Measurements from ENCODE around the gene GBA3.

The GBA3 gene

DNA sequence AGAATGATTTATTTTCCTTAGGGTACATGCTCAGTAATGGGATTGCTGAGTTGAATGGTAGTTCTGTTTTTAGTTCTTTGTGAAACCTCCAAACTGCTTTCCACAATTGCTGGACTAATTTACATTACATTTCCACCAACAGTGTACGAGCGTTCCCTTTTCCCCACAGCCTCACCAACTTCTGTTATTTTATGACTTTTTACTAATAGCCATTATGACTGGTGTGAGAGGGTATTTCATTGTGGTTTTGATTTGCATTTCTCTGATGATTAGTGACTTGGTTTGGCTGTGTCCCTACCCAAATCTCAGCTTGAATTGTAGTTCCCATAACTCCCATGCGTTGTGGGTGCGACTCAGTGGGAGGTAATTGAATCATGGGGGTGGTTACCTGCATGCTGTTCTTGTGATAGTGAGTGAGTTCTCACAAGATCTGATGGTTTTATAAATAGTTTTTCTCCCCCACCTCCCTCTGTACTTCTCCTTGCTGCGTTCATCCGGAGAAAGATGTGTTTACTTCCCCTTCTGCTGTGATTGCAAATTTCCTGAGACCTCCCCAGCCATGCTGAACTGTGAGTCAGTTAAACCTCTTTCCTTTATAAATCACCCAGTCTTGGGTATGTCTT is 95.1 kb downstream of the GBA3 start:
- no peak for DNase-seq

DNA sequence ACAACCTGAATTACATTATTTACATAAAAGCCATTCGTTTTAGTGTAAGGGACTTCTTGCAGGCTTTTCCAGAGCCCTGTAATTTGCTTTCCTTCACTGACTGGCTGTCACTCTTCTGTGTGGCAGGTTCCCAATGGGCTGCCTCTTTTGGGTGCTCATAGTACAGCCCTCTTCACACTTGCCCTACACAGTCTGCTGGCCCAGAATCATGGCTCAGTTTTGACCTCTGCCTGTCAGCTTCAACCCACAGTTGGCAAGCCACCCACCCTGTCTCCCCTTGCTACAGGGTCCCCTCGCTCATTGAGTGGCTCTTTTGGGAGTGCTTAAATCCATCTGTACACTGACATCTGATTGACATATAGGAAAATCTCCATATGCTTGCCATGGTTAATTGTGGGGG is 97.9 kb downstream of the GBA3 start:
- no peak for DNase-seq

DNA sequence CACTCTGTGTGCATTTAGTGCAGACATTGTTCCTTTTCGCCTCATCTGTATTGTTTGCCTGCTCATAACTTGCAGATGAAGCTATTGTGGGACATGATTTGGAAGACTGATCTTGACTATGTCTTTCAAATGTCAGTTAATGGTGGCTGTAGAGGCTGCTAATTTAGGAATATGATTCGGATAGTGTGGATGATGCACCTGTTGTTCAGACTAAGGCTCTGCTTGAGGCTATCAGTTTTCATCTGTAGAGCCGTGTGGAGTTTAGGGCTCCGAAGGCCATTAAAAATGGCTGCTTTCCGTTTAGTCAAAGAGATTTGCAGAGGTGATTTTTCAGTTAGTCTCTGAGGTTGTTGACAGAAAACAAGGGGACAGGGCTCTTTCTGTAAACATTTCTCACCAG is 102.0 kb downstream of the GBA3 start:
- DNase-seq: no peak

DNA sequence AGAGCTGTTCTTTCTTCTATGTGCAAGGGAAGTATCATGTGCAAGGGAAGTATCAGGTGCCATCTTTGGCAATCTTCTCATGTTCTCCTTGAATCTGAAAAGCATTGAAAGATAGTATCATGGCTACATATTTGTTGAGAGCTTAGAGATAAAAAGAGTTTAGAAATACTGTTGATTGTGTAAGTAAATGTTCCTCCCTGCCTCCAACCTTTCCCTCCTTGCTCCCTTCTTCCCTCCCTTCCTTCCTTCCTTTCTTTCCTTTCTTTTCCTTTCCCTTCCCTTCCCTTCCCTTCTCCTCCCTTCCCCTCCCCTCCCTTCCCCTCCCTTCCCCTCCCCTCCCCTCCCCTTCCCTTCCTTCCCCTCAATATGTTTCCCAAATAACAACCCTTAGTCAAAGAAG is 108.7 kb downstream of the GBA3 start:
- DNase-seq: no peak

DNA sequence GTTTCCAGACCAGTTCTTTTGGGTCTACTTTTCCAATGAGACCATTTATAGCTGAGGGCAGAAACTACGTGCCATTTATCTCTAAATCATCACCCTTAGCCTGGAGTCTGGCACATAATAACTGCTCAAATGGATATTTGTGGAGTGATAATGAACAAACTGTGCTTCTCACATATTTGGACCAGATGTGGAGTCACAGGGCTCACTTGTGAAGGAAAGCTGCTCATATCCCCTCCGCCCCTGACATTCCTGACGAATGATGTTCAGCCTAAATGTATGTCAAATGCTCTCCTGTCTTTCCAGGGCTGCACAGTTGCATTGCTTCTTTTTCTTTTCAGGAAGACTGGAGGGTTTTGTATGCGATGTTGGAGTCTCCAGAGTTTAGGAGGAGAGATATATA is 110.1 kb downstream of the GBA3 start:
- DNase-seq: no peak

DNA sequence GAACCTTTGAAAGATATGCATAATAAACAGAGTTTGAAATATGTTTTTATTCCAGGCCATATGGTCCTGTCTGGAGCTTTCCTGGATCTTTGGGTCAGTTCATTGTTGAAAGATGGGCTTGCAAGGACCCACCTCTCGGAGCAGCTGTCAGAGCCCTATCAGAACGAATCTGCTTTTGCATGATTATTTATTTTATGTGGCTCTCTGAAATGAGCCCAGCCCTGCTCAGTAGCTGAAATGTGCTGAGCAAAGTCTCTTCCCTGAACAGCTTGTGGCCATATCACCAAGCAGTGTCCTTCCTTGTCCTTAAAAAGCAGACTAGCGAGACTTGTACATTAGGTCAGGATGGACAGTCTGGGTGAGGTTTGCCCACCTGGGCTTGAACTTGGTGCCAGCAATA is 110.8 kb downstream of the GBA3 start:
- DNase-seq: no peak

DNA sequence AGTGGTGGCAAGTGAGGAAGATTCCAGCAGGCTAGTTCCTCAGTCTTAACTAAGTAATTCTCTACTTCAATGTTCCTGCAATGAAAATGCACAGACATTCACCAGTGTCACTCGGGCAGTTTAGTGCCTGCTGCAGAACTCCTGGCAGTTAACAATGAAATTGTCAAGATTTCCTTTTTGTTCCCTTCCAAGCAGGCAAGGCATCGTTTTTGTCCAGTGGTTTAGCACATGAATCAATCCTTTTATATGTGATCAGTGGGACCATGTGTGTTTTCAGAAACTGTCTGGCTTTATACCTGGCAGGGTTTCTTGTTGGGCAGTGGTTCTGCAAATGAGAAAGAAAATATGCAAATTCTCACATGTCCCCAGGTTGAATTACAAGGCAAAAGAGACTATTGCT is 122.2 kb downstream of the GBA3 start:
- DNase-seq: no peak

DNA sequence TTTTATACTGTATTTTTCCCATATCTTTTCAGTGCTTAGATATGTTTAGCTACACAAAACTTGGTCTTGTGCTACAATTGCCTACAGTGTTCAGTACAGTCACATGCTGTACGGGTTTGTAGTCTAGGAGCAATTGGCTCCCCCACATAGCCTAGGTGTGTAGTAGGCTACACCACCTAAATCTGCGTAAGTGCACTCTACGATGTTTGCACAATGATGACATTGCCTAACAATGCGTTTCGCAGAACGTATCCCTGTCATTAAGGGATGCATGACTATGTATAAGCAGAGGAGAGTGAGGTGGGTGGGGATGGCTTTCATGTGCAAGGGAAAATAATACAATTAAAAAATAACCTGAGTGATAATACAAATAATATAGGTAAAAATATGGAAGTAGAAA is 131.4 kb downstream of the GBA3 start:
- no peak for DNase-seq

DNA sequence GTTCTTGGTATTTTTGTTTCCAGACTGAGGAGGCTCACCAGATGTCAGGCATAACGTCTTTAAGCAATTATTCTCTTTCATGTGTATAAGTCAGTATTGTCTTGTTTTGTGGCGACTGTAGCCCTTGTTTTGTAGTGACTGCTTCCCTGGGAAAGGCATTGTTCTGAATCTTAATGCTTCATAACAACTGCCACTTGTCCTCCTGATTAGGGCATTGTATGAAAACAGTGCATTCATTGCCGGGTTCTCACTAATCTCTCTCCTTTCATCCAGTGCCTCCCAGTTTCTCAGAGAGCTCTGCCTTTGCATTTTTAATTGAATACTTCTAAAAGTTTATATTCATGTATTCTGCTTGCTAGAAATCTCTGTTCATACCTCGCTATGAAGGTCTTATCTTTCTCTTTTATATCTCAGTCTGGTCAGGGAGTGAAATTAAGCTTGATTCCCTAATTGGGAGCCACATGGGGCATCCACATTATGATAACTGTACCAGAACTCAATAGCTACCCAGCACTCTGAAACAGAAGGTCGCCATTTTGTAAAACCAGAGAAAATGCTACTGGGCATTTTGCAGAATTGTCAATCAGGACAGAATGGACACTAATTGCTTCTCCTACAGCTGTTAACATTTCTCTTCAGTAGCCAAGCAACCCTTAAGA is 149.8 kb downstream of the GBA3 start:
- DNase-seq: no peak

DNA sequence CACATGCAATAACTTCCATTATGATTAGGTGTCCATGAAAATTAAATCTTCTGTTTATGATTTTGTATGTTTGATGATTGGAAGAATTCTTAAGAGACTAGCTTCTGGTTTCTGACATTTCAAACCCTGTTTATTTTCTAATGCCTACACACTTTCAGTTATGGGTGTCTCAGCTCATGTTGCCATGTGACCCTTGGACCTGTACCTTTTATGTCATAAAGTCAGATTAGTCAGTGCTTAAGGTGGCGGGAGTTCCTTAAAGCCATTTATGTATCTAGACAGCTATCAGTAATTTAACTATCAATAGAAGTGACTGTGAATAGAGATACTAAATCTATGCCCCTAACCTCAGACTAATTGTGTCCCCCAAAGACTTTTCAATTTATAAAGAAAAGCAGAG is 155.6 kb downstream of the GBA3 start:
- DNase-seq: no peak

DNA sequence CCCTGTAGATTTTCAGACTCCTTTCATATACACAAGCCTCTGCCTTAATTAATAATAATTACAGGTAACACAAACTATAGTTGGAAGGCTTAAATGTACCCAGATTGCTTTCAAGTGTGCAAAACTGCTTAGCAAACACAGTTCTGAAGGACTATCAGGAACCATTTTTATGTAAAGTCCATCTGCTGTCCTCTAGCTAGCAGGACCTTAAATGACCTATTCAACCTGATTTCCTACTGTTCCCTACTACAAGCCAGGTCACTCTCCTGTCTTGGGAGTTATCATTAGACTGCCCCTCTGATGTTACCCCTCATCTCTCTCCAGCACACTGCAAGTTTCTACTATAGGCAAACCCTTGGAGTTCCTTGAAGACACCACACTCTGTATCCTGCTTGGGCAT is 157.3 kb downstream of the GBA3 start:
- no peak for DNase-seq

DNA sequence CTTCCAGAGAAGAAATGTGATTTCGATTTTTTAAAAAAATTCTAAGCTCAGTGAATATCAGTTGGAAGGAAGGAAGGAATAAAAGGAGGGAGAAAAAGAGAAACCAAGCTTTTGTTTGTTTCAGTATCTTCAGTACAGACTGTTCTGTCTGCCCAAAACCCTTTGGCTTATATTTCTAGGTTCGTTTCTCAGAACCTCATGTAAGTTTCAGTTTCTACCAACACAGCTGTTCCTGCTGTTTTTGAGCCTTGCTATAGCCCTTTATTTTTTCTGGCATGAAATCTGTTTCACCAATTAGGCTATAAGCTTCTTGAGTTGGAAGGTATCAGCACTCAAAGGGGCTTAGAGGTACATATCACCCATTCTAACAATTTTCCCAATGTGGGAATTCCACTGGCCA is 157.9 kb downstream of the GBA3 start:
- no peak for DNase-seq

DNA sequence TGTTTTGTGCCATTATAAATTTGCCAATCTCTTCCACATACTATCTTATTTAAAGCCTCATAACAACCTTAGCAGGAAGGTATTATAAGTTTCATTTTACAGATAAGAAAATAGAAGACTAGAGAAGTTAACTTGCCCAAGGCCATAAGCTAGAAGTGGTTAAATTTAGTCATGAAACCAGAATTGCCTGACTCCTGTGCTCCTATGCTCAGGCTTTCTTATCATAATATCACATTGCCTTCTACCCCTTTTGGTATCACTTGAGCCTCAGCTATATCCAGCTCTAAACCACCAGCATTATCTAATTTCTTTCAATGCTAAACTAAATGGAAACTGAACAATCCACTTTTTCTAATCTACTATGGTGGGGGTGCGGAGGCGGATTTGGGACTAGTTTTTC is 164.7 kb downstream of the GBA3 start:
- no peak for DNase-seq

DNA sequence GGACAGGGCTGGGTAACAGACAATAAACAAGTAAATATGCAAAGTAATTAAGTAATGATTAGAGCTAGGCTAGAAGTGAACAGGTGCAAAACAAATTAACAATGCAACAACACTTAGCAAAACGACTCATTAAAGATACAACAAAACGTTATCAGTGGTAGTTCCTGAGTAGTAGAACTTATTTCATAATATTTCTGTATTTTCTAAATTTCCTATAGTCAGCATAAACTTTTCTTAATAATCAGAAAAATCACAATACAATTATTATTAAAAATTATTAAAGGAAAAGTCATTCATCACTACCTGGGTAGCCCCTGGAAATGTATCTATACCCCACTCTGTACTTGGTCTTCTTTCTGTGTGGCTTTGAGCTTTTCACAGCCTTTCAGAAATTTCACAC is 166.6 kb downstream of the GBA3 start:
- no peak for DNase-seq

Measured in CD4-positive, alpha-beta T cell treated with Interleukin-15 for 1 hour (primary cell).